Kidney capillary endothelial cell (primary cell): Measurements from ENCODE around the gene PRPF18.

Source experiments
- DNase-seq: peaks from one replicate; pipeline ENCODE4 v3.0.0-alpha.2; 2018; ENCODE audit warnings: low spot score

The PRPF18 gene

GRCh38 chr10:13604357-13605040 lies 17.7 kb downstream of the PRPF18 start:
- DNase-seq: no peak

GRCh38 chr10:13608246-13608853 lies 21.6 kb downstream of the PRPF18 start:
- peak; percentile 60 for DNase-seq

- DNase-seq: no peak
Measured at GRCh38 chr10:13612654-13613373, 26.0 kb downstream of the PRPF18 start.

GRCh38 chr10:13613519-13613918 lies 26.8 kb downstream of the PRPF18 start:
- DNase-seq: peak; percentile 44

- no peak for DNase-seq
Measured at GRCh38 chr10:13614530-13615332, 28.0 kb downstream of the PRPF18 start.

GRCh38 chr10:13615650-13616300 lies 29.0 kb downstream of the PRPF18 start:
- DNase-seq: no peak

GRCh38 chr10:13617116-13617515 lies 30.4 kb downstream of the PRPF18 start:
- no peak for DNase-seq

GRCh38 chr10:13621931-13622330 lies 35.2 kb downstream of the PRPF18 start:
- DNase-seq: no peak

- no peak for DNase-seq
Measured at GRCh38 chr10:13624630-13625029, 37.9 kb downstream of the PRPF18 start.

- no peak for DNase-seq
Measured at GRCh38 chr10:13627459-13628310, 40.9 kb downstream of the PRPF18 start.

GRCh38 chr10:13628661-13629060 lies 41.9 kb downstream of the PRPF18 start:
- DNase-seq: no peak

- no peak for DNase-seq
Measured at GRCh38 chr10:13629116-13629515, 42.4 kb downstream of the PRPF18 start.

- no peak for DNase-seq
Measured at GRCh38 chr10:13630231-13630630, 43.5 kb downstream of the PRPF18 start.

- DNase-seq: no peak
Measured at GRCh38 chr10:13631594-13631993, 44.8 kb downstream of the PRPF18 start.

- no peak for DNase-seq
Measured at GRCh38 chr10:13632440-13632839, 45.7 kb downstream of the PRPF18 start.

GRCh38 chr10:13632884-13633440 lies 46.2 kb downstream of the PRPF18 start:
- DNase-seq: no peak

- no peak for DNase-seq
Measured at GRCh38 chr10:13633689-13634088, 46.9 kb downstream of the PRPF18 start.

- no peak for DNase-seq
Measured at GRCh38 chr10:13634207-13634606, 47.4 kb downstream of the PRPF18 start.

- no peak for DNase-seq
Measured at GRCh38 chr10:13636776-13637175, 50.0 kb downstream of the PRPF18 start.

GRCh38 chr10:13637303-13637856 lies 50.6 kb downstream of the PRPF18 start:
- no peak for DNase-seq
